WTC11 (cell line): ENCODE measurements around the gene GJA3.

Source experiments
- CREB1 ChIP-seq: sonication (generic); formaldehyde crosslinking; IDR thresholded peaks from 2 replicates; pipeline ENCODE4 v1.8.0; 2023; ENCODE audit warnings: mild to moderate bottlenecking, missing genetic modification reagents
- FOXP1 ChIP-seq: sonication (generic); formaldehyde crosslinking; IDR thresholded peaks from 2 replicates; pipeline ENCODE4 v1.8.0; 2022; ENCODE audit warnings: missing genetic modification reagents, mild to moderate bottlenecking, moderate library complexity, borderline replicate concordance
- TEAD1 ChIP-seq: sonication (generic); formaldehyde crosslinking; IDR thresholded peaks from 2 replicates; pipeline ENCODE4 v1.8.0; 2022; ENCODE audit warnings: mild to moderate bottlenecking, missing genetic modification reagents
- ZNF138 ChIP-seq: sonication (generic); formaldehyde crosslinking; conservative IDR thresholded peaks from 2 replicates; pipeline ENCODE4 v1.8.1; 2022; ENCODE audit warnings: mild to moderate bottlenecking, moderate library complexity, missing genetic modification reagents
- ZNF263 ChIP-seq: sonication (generic); formaldehyde crosslinking; IDR thresholded peaks from 2 replicates; pipeline ENCODE4 v1.8.1; 2022; ENCODE audit warnings: low read depth, mild to moderate bottlenecking, moderate library complexity, missing genetic modification reagents
- ZNF396 ChIP-seq: fragments of 250-450 bp; sonication (Bioruptor Pico); IDR thresholded peaks from 2 replicates; pipeline ENCODE4 v1.8.0; 2021; ENCODE audit warnings: mild to moderate bottlenecking, moderate library complexity, borderline replicate concordance
- TF ChIP-seq, protein P1 (sequence below): fragments of 200-600 bp; IDR thresholded peaks from 2 replicates; pipeline ENCODE4 v1.8.0; 2022; ENCODE audit warnings: antibody characterized with exemption
- TF ChIP-seq, protein P2 (sequence below): sonication (generic); formaldehyde crosslinking; IDR thresholded peaks from 2 replicates; pipeline ENCODE4 v1.8.0; 2023; ENCODE audit warnings: missing genetic modification reagents, mild to moderate bottlenecking, borderline replicate concordance
- TF ChIP-seq, protein P3 (sequence below): sonication (generic); formaldehyde crosslinking; IDR thresholded peaks from 2 replicates; pipeline ENCODE4 v1.8.1; 2022; ENCODE audit warnings: missing genetic modification reagents, borderline replicate concordance
- TF ChIP-seq, protein P4 (sequence below): fragments of 250-450 bp; sonication (Bioruptor Pico); IDR thresholded peaks from 2 replicates; pipeline ENCODE4 v1.8.0; 2021; ENCODE audit warnings: mild to moderate bottlenecking
- TF ChIP-seq, protein P5 (sequence below): fragments of 250-450 bp; sonication (Bioruptor Pico); IDR thresholded peaks from 2 replicates; pipeline ENCODE4 v2.1.2; 2022; ENCODE audit warnings: mild to moderate bottlenecking, moderate library complexity

DNA sequence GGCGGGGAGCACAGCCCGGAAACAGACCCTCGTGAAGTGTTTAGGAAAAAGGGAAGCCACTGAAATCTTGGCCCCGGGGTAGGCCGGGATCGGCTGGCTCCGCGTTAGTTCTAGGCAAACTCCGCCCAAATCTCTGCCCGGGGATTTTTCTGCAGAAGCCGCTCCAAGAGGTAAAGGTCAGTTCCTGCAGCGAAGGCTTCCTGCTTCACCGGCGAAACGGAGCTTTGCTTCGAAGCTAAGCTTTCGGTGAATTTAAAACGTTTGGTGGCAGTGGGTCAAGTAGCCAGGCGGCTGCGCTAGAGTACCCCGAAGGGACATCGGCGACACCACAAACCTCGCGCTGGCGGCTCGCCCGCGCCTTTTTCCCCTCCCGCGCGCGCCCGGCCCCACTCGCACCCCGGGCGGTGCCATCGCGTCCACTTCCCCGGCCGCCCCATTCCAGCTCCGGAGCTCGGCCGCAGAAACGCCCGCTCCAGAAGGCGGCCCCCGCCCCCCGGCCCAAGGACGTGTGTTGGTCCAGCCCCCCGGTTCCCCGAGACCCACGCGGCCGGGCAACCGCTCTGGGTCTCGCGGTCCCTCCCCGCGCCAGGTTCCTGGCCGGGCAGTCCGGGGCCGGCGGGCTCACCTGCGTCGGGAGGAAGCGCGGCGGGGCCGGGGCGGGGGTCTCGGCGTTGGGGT, 31.4 kb upstream of the GJA3 start:
- TF ChIP-seq, protein P1, sequence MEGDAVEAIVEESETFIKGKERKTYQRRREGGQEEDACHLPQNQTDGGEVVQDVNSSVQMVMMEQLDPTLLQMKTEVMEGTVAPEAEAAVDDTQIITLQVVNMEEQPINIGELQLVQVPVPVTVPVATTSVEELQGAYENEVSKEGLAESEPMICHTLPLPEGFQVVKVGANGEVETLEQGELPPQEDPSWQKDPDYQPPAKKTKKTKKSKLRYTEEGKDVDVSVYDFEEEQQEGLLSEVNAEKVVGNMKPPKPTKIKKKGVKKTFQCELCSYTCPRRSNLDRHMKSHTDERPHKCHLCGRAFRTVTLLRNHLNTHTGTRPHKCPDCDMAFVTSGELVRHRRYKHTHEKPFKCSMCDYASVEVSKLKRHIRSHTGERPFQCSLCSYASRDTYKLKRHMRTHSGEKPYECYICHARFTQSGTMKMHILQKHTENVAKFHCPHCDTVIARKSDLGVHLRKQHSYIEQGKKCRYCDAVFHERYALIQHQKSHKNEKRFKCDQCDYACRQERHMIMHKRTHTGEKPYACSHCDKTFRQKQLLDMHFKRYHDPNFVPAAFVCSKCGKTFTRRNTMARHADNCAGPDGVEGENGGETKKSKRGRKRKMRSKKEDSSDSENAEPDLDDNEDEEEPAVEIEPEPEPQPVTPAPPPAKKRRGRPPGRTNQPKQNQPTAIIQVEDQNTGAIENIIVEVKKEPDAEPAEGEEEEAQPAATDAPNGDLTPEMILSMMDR: no peak
- no peak for TF ChIP-seq TEAD1 (CRISPR knock-in tag)
- TF ChIP-seq, protein P2, sequence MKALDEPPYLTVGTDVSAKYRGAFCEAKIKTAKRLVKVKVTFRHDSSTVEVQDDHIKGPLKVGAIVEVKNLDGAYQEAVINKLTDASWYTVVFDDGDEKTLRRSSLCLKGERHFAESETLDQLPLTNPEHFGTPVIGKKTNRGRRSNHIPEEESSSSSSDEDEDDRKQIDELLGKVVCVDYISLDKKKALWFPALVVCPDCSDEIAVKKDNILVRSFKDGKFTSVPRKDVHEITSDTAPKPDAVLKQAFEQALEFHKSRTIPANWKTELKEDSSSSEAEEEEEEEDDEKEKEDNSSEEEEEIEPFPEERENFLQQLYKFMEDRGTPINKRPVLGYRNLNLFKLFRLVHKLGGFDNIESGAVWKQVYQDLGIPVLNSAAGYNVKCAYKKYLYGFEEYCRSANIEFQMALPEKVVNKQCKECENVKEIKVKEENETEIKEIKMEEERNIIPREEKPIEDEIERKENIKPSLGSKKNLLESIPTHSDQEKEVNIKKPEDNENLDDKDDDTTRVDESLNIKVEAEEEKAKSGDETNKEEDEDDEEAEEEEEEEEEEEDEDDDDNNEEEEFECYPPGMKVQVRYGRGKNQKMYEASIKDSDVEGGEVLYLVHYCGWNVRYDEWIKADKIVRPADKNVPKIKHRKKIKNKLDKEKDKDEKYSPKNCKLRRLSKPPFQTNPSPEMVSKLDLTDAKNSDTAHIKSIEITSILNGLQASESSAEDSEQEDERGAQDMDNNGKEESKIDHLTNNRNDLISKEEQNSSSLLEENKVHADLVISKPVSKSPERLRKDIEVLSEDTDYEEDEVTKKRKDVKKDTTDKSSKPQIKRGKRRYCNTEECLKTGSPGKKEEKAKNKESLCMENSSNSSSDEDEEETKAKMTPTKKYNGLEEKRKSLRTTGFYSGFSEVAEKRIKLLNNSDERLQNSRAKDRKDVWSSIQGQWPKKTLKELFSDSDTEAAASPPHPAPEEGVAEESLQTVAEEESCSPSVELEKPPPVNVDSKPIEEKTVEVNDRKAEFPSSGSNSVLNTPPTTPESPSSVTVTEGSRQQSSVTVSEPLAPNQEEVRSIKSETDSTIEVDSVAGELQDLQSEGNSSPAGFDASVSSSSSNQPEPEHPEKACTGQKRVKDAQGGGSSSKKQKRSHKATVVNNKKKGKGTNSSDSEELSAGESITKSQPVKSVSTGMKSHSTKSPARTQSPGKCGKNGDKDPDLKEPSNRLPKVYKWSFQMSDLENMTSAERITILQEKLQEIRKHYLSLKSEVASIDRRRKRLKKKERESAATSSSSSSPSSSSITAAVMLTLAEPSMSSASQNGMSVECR (CRISPR knock-in tag): no peak
- TF ChIP-seq ZNF396: no peak
- TF ChIP-seq ZNF138 (CRISPR knock-in tag): no peak
- TF ChIP-seq ZNF263 (CRISPR knock-in tag): no peak
- TF ChIP-seq CREB1 (CRISPR knock-in tag): no peak
- TF ChIP-seq, protein P3, sequence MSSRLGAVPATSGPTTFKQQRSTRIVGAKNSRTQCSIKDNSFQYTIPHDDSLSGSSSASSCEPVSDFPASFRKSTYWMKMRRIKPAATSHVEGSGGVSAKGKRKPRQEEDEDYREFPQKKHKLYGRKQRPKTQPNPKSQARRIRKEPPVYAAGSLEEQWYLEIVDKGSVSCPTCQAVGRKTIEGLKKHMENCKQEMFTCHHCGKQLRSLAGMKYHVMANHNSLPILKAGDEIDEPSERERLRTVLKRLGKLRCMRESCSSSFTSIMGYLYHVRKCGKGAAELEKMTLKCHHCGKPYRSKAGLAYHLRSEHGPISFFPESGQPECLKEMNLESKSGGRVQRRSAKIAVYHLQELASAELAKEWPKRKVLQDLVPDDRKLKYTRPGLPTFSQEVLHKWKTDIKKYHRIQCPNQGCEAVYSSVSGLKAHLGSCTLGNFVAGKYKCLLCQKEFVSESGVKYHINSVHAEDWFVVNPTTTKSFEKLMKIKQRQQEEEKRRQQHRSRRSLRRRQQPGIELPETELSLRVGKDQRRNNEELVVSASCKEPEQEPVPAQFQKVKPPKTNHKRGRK: no peak
- TF ChIP-seq, protein P4, sequence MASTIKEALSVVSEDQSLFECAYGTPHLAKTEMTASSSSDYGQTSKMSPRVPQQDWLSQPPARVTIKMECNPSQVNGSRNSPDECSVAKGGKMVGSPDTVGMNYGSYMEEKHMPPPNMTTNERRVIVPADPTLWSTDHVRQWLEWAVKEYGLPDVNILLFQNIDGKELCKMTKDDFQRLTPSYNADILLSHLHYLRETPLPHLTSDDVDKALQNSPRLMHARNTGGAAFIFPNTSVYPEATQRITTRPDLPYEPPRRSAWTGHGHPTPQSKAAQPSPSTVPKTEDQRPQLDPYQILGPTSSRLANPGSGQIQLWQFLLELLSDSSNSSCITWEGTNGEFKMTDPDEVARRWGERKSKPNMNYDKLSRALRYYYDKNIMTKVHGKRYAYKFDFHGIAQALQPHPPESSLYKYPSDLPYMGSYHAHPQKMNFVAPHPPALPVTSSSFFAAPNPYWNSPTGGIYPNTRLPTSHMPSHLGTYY (CRISPR knock-in tag): no peak
- no peak for TF ChIP-seq FOXP1 (CRISPR knock-in tag)
- TF ChIP-seq, protein P5, sequence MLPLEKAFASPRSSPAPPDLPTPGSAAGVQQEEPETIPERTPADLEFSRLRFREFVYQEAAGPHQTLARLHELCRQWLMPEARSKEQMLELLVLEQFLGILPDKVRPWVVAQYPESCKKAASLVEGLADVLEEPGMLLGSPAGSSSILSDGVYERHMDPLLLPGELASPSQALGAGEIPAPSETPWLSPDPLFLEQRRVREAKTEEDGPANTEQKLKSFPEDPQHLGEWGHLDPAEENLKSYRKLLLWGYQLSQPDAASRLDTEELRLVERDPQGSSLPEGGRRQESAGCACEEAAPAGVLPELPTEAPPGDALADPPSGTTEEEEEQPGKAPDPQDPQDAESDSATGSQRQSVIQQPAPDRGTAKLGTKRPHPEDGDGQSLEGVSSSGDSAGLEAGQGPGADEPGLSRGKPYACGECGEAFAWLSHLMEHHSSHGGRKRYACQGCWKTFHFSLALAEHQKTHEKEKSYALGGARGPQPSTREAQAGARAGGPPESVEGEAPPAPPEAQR (CRISPR knock-in tag): no peak
